HuH-7.5 (cell line): ENCODE results near the gene ACOT6.
"Not testable (repeated sequence)": the region's sequence is repeated elsewhere in the genome, so short reads cannot be mapped to it uniquely, and the experiment has no call there.

Experiments used
- DNase-seq: peaks from one replicate; pipeline ENCODE4 v3.0.0; 2011; ENCODE audit warnings: low spot score

The ACOT6 gene

DNA sequence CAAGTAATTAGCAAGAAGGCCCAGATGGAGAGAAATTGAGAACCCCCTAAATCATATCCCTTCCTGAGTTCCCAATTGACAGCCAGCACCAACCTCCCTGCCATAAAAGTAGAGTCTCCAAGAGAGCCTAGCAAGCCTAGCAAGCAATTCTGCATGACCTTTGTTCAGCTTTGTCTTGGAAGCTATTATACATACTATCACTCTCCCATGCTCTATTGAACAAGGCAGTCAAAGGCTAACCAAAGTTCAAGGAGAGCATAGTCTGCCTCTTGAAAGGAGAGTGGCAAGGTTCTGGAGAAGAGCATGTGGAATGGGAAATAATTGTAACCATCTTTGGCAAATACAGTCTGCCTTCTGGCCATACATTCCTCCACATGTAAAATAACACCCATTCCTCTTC, 12.8 kb upstream of the ACOT6 start:
- DNase-seq = no peak

DNA sequence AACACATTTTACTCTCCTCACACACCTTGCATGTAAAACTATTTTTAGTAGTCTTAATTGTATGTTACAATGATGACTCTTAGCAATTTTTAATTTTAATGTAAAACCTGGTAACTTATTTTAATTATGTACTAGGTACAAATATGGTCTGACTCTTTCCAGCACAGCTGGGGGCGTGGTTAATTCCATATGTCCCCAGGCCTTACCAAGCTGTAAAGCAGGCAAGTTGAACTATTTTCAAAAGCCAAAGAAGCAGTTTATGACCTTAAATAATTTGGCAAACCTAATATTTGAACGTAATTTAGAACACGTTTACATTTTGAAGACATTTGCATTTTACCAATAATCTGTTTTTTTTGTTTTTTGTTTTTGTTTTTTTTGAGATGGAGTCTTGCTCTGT, 9.3 kb upstream of the ACOT6 start:
- DNase-seq = no peak

DNA sequence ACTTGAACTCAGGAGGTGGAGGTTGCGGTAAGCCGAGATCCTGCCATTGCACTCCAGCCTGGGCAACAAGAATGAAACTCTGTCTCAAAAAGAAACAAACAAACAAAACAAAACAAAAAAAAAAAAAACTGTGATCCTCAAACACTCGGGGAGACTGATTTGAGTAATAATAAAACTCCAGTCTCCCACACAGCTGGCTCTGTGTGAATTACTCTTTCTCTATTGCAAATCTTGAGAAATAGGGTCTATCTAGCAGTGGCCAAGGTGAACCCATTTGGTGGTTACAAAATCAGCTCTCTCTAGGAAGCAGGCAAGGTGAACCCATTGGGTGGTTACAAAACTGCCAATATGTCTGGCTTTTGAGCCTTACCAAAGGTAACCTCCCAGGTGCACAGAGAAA, 6.0 kb upstream of the ACOT6 start:
- no peak for DNase-seq

DNA sequence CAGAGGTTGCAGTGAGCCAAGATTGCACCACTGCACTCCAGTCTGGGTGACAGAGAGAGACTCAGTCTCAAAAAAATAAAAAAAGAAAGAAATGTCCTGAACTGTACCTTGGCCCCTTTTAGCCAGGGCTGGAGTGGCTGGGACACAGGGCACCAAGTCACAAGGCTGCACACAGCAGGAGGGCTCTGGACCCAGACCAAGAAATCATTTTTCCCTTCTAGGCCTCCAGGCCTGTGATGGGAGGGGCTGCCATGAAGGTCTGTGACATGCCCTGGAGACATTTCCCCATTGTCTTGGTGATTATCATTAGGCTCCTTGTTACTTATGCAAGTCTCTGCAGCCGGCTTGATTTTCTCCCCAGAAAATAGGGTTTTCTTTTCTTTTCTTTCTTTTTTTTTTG, 5.1 kb upstream of the ACOT6 start:
- DNase-seq = no peak

DNA sequence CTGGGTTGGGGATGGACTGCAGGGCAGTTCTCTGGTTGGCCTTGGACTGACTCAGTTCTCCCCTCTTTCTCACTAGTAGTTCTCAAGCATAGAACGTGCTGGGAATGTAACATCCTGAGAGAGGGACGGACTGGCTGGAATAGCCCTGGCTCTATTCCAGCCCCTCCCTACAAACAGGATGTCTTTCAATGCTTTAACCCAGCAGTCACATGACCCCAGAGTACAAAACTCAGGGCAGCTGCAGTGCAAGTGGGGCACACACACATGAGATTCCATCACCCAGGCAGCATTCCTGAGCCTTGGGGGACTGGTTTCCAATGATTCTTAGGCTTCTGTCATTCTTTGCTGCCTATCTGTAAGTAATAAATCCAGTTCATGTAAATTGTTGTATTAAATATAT, 1.6 kb upstream of the ACOT6 start:
- DNase-seq = no peak

DNA sequence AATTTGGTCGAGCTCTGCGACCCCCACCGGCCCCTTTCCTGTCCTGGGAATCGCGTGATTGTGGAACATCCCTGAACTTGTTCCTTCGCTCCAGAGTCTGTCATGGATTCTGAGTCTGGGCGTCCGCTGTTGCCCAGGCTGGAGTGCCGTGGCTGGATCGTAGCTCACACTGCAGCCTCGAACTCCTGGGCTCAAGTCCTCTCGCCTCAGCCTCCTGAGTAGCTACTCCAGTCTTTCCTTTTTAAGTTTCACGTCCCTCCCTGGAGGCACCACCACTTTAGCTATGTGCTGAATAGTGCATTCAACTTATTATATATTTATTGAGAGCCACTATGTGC, 698 bp downstream of the ACOT6 start:
- peak; percentile 33 for DNase-seq

DNA sequence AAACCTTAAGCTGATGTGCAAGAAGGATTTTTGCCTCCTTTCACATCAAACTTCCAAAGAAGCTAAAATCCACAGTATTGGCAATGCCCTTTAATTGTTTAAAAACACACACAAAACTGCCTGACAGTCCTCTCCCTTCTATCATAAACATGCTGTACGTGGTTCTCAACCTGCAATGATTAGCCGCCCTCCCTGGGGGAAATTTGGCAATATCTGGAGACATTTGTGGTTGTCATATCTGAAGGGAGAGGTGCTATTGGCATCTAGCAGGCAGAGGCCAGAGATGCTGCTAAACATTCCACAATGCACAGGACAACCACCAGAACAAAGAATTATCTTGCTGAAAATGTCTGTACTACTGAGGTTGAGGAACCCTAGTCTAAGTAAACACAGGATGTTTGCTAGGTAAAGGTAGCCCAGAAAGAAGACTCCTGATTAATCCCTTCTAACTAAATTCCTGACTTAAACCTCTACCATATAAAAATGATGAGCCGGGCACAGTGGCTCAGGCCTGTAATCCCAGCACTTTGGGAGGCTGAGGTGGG, 1.2 kb downstream of the ACOT6 start:
- DNase-seq = no peak

DNA sequence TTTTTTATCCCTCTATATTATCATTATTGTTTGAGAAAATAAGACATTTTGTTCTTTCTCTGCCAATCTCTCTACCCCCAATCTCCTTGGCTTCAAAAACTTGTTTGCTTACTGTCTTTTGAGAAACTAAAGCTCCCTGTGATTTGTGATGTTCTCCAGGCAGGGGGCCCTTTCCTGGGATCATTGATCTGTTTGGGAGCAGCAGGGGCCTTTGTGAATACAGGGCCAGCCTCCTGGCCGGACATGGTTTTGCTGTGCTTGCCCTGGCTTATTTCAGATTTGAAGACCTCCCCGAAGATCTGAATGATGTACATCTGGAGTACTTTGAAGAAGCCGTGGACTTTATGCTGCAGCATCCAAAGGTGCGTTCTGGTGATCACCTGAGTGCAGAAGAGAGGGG, 4.5 kb downstream of the ACOT6 start:
- DNase-seq = no peak

DNA sequence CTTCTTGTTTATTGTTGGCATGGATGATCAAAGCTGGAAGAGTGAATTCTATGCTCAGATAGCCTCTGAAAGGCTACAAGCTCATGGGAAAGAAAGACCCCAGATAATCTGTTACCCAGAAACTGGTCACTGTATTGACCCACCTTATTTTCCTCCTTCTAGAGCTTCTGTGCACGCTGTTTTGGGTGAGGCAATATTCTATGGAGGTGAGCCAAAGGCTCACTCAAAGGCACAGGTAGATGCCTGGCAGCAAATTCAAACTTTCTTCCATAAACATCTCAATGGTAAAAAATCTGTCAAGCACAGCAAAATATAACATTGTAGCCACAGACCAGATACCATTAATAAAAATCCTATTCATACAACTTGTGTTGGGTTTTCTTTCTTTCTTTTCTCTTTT, 7.2 kb downstream of the ACOT6 start:
- no peak for DNase-seq

DNA sequence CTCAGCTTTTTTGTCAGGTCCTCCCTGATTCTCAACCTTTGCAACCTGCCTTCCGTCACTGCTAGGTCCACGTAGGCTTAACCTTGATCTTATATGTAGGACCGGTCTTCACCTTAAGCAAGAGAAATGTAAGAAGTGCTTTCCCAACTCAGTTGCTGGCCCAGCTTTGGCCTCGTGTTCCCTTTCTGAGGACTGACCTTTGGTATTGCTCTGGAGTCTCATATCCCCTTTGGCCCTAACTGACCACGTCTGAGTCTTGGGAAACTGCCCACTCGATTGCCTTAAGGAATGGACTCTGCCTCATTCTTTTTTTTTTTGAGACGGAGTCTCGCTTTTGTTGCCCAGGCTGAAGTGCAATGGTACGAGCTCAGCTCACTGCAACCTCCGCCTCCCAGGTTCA, 8.0 kb downstream of the ACOT6 start:
- DNase-seq = no peak

DNA sequence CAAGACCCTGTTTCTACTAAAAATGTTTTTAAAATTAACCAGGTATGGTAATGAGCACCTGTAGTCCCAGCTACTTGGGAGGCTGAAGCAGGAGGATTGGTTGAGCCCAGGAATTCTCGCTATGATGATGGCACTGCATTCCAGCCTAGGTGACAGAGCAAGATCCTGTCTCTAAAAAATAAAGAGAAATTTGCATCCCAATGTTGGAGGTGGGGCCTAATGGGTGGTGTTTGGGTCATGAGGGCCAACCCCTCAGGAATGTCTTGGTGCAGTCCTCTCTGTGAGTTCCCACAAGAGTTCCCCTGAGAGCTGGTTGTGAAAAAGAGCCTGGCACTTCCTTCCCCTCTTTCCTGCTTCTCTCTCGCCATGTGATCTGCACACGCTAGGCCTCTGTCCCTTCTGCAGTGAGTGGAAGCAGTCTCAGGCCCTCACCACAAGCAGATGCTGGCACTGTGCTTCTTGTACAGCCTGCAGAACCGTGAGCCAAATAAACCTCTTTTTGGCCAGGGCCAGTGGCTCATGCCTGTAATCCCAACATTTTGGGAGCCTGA, 11.3 kb downstream of the ACOT6 start:
- no peak for DNase-seq

DNA sequence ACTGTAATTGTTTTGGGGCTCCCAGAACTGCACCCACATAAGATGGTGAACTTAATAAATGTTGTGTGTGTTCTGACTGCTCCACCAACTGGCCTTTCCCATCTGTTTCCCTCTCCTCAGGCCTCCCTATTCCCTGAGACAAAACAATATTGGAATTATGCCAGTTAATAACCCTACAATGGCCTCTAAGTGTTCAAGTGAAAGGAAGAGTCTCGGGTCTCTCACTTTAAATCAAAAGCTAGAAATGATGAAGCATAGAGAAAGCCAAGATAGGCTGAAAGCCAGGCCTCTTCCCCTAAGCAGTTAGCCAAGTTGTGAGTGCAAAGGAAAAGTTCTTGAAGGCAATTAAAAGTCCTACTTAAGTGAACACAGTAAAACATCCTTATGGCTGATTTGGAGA, 13.4 kb downstream of the ACOT6 start:
- no peak for DNase-seq

DNA sequence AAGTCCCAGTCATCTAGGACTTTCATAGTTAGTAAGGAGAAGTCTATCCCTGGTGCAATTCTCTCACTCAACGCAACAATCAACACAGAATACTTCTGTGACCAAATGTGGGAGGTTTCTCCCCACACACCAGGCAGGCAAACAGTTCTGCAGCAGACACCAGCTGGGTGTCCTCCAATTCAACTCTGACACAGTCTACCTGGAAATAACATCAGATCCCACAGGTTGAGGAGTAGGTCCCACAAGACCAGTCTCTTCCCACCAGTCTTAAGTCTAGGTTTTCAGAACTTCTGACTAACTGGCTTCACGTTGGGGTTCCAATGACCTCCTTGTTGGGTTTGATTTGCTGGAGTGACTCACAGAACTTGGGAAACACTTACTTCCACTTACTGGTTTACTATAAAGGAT, 14.8 kb downstream of the ACOT6 start:
- DNase-seq = no peak

DNA sequence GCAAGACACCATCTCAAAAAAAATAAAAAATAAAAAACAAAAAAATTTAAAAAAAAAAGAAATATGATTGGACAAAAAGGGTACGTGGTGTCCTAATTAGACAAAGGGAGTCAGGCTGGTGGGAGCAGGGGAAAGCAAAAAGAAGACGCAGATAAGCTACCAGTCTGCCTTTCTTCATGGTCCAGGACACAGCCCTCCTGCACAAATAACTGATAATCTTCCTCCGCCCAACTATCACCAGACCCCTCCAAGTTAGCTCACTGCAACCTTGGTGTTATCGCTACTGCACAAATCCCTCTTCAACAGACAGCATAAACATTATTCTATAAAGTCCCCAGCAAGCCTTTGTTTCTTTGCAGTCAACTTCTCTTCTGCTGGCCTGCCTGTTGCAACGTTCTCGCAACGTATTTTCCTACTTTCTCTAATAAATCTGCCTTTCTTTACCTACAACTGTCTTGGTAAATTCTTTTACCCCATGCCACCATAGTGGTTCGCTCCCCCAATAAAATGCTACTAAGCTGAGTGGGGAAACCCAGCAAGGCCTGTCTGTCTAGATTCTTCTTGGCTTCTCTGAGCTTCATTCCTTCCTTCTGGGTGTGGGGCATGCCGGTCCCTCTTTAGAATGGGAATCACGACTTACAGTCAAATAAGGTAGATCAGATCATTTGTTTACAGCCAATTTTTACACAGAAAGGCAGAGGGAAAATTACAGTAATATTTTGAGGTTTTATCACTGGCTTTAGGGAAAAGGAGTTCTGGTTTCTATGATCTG, 17.9 kb downstream of the ACOT6 start:
- DNase-seq = no peak

DNA sequence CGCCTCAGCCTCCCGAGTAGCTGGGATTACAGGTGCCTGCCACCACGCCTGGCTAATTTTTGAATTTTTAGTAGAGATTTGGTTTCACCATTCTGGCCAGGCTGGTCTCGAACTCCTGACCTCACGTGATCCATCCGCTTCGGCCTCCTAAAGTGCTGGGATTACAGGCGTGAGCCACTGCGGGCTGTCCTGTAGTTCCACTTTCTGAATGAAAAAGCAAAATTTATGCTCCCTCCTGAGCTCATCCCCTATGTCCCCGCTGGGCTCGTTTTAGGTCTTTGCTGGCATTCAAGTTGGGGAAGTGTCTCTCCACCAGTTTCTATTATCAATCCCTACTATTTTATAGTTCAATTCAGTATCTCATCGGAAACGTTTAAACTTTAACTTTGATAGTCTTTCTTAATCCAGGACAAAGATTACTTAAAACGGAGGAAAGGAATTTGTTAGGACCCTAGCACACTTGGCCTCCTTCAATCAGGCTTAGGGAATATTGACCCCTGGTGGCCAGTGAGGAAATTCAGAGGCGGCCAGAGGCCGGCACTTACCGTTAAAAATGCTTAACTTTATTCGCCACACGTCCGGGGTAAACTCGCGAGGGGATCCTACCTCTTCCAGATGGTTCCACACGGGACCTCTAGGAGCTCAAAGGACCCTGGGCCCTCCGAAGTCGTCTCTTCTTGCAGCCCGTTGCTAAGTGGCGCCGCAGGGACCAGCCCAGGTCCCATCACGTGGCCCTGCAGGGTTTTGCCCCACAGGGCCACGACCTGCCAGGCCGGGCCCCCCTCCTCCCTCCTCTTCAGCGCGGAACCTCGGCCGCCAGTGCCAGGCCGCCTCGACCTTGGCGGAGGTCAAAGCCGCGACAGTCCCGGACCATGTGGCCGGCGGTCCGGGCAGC, 21.0 kb downstream of the ACOT6 start:
- DNase-seq = peak; percentile 49

DNA sequence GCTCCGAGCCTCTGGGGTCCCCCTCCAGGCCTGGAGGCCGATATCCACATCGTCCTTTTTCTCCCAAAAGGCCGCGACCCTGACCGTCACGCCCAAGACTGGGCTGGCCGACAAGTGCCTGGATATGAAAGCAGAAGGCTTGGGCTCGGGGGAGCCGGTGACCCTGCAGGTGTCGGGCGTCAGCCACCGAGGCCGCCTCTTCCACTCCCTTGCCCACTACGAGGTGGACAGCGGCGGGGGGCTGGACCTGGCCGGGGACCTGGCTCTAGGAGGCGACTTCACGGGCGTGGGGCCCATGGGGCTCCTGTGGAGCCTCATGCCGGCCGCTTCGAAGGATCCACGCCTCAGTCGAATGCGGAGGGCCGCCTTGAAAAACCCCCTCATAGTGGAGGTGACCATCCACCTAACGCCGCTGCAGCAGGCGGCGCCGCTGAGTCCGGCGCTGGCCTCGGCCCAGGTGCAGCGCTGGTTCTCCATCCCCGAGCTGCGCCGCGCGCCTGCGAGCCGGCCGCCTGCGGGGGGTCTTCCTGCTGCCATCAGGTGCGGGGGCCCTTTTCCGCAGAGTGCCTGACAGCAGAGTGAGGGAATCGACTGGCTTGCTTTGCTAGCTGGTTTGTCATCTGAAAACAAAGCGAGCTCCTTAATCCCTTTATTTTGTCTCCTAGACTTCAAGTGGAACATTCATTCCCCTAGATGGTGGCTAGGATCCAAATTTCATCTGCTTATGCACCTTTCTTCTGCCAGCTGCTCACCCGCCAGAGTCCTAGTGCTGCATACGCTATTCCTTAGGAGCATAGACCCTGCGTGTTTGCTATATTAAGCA, 21.9 kb downstream of the ACOT6 start:
- no peak for DNase-seq

DNA sequence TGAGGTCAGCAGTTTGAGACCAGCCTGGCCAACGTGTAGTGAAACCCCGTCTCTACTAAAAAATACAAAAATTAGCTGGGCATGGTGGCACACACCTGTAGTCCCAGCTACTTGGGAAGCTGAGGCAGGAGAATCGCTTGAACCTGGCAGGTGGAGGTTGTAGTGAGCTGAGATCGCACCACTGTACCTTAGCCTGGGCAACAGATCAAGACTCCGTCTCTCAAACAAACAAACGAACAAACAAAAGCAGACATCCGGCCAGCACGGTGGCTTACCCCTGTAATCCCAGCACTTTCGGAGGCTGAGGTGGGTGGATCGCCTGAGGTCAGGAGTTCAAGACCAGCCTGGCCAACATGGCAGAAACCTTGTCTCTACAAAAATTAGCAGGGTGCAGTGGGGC, 24.0 kb downstream of the ACOT6 start:
- not testable (repeated sequence) for DNase-seq

DNA sequence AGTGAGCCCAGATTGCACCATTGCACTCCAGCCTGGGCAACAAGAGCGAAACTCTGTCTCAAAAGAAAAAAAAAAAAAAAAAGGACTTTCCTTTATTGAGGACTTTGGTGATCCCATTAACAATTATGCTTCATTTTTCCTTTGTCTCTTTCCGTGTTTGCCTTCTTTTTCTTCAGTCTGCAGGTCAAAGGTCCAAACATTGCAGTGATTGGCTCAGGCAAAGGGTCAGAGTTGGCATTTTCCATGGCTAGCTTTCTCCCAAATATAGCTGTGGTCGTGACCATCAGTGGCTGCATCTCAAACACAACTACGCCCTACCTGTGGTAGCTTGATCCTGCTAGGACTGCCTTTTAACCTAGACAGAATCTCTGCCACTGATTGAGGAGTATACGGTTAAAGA, 25.5 kb downstream of the ACOT6 start:
- DNase-seq = no peak

DNA sequence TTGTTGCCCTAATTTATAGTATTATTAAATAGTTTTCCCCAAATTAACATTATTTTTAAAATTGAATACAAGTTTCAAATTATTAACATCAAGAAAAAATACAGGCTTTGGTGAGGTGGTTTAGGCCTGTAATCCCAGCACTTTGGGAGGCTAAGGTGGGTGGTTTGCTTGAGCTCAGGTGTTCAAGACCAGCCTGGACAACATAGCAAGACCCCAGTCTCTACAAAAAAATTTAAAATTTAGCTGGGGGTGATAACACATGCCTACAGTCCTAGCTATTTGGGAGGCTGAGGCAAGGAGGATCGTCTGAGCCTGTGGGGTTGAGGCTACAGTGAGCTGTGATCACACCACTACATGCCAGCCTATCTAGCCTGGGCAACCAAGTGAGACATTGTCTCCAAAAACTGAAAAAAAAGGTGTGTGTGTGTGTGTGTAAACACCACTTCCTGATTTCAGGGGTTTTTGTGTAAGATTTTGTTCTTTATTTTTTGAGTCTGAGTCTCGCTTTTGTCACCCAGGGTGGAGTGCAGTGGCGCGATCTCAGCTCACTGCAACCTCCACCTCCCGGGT, 28.6 kb downstream of the ACOT6 start:
- DNase-seq = no peak

DNA sequence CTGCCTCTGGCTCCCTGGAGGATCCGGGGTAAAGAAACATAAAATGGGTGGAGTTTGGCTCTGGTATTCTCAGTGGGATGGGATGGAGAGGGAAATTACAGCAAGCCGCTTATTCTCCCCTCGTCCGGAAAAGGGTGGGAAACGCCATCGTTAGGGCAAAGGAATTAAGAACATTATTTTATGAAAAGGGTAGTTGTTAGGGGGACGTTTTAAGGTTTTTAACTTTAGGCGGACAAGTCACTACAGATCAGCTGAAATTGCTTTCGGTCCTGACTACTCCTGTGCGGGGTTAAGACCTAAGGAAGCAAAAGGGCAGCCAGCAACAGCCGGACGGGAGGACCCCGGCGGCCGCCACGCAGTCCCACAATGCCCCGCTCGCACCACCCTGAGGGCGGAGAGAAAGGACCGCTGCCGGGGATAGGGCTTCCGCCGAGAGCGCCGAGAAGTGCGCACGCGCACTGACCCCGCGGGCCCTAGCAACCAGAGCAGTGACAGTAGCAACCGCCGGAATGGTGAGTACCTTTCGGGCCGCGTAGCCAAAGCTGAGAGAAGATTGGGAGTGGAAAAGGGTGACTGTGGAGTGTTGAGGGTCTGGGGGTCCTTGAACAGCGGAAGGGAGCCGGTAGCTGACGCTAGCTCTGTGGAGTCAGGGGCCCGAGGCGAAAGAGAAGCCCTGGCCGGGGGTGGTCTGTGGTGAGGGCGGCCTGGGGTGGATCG, 32.4 kb downstream of the ACOT6 start, which contains the start of gene DNAL1:
Gene DNAL1, plus strand, starts transcription at position 456 of the 717 bp plus-strand sequence. Its CDS starts 54 bp downstream, at position 510.
- peak; percentile 88 for DNase-seq

DNA sequence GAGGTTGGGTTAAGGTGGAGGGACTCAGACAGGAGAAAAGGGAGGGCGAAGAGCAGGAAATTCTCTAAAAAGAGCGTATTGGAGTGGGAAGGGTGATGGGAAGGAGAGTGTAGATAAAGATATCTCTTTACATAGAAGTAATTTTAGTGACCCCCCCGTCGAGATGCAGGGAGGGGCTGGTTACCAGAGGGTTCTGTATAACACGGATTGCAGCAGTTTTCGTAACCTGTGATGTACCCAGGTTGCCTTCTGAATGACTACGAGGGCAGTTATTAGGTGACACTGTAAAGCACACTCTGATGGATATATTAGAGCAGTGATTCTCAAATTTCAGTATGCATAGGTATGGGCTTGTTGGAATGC, 32.9 kb downstream of the ACOT6 start:
- no peak for DNase-seq
